ENCODE measurements around the gene FOXP3. TPM values are rescaled to one million over a fixed set of nuclear protein-coding genes. Genes with fewer than 3 reads are reported as not detected.

FOXP3 gene
- total RNA-seq (2022; extraction: Qiagen RNA extraction; ENCODE audit: low read depth) = 0.06 to 0.33 TPM (median 0.10 TPM) in 5 replicates

DNA sequence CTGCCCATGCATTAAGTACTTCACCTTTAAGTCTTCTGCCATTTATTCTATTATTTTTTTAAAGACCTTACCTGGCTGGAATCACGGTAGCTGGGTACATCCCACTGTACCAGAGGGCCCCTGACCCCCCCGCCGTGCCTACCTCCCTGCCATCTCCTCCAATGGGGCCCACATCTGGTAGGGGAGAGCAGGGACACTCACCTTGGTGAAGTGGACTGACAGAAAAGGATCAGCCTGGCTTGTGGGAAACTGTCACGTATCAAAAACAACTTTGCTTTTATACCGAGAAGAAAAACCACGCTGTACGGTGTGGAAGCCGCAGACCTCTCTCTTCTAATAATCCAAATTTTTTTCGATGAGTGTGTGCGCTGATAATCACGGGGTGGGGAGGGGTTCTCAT lies at the start of gene FOXP3:
TSS of gene FOXP3 (minus strand) at position 251 of the 400 bp plus-strand sequence. CDS start 6,205 bp downstream, outside the sequence.

GRCh38 chrX:49303346-49303745 lies 38.8 kb upstream of the FOXP3 start, which contains the start of gene GAGE10:
GAGE10 (plus strand) TSS chrX:49303646; CDS start chrX:49304860, 1,214 bp downstream.

GRCh38 chrX:49269767-49270248 lies 5.3 kb upstream of the FOXP3 start, which contains the start of gene PPP1R3F:
PPP1R3F (plus strand) TSS chrX:49269793; CDS start chrX:49269870, 77 bp downstream.

DNA sequence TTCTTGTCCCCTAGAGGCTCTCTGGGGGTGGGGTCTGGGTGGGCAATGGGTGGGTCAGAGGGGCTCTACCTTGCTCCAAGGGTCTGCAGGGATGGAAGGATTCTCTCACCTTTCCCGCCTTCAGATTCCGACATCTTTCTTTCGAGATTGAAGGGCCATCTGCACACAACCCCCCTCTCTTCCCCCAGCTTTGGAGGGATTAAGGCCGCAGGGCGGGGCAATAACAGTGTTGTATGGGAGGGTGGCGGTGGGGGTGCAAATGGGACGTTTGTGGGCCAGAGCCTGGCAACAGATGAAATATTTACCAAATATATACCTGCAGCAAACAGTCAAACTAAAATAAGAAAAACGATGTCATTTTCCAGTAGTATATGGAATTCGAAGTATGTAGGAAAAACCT lies 31.3 kb downstream of the FOXP3 start, which contains the start of gene CACNA1F:
TSS of gene CACNA1F (minus strand) at position 165 of the 400 bp plus-strand sequence. CDS start at position 134, 31 bp downstream.

Other genes with a start within 250 kb of the FOXP3 start
- gene TFE3, start 221.4 kb downstream of the FOXP3 start, total RNA-seq (2022; extraction: Qiagen RNA extraction; ENCODE audit: low read depth) = 47.1 to 58.0 TPM (median 56.5 TPM) in 5 replicates
- gene CCDC120, start 205.7 kb downstream of the FOXP3 start, total RNA-seq (2022; extraction: Qiagen RNA extraction; ENCODE audit: low read depth) = 2.8 to 4.2 TPM (median 3.6 TPM) in 5 replicates
- gene PRAF2, start 190.7 kb downstream of the FOXP3 start, total RNA-seq (2022; extraction: Qiagen RNA extraction; ENCODE audit: low read depth) = 36.7 to 46.1 TPM (median 43.4 TPM) in 5 replicates
- 50.4 to 59.4 TPM (median 54.7 TPM) in 5 replicates for gene WDR45, start 184.8 kb downstream of the FOXP3 start, total RNA-seq (2022; extraction: Qiagen RNA extraction; ENCODE audit: low read depth)
- gene GPKOW, start 141.0 kb downstream of the FOXP3 start, total RNA-seq (2022; extraction: Qiagen RNA extraction; ENCODE audit: low read depth) = 20.1 to 25.5 TPM (median 23.8 TPM) in 5 replicates
- gene MAGIX, start 102.0 kb downstream of the FOXP3 start, total RNA-seq (2022; extraction: Qiagen RNA extraction; ENCODE audit: low read depth) = 1.7 to 3.4 TPM (median 2.5 TPM) in 5 replicates
- gene PLP2, start 92.8 kb downstream of the FOXP3 start, total RNA-seq (2022; extraction: Qiagen RNA extraction; ENCODE audit: low read depth) = 315 to 481 TPM (median 431 TPM) in 5 replicates
- gene PRICKLE3, start 78.3 kb downstream of the FOXP3 start, total RNA-seq (2022; extraction: Qiagen RNA extraction; ENCODE audit: low read depth) = 16.1 to 21.8 TPM (median 19.4 TPM) in 5 replicates
- 2.2 to 3.3 TPM (median 2.8 TPM) in 5 replicates for gene SYP, start 64.5 kb downstream of the FOXP3 start, total RNA-seq (2022; extraction: Qiagen RNA extraction; ENCODE audit: low read depth)
- gene CACNA1F, start 31.4 kb downstream of the FOXP3 start, total RNA-seq (2022; extraction: Qiagen RNA extraction; ENCODE audit: low read depth) = not detected in 5 replicates
- gene CCDC22, start 29.2 kb downstream of the FOXP3 start, total RNA-seq (2022; extraction: Qiagen RNA extraction; ENCODE audit: low read depth) = 12.2 to 15.8 TPM (median 14.2 TPM) in 5 replicates
- 2.2 to 3.3 TPM (median 2.3 TPM) in 5 replicates for gene PPP1R3F, start 5.1 kb upstream of the FOXP3 start, total RNA-seq (2022; extraction: Qiagen RNA extraction; ENCODE audit: low read depth)
- gene GAGE10, start 38.9 kb upstream of the FOXP3 start, total RNA-seq (2022; extraction: Qiagen RNA extraction; ENCODE audit: low read depth) = not detected in 5 replicates
- gene GAGE12J, start 57.3 kb upstream of the FOXP3 start, total RNA-seq (2022; extraction: Qiagen RNA extraction; ENCODE audit: low read depth) = not detected in 5 replicates
- not detected in 5 replicates for gene GAGE13, start 66.9 kb upstream of the FOXP3 start, total RNA-seq (2022; extraction: Qiagen RNA extraction; ENCODE audit: low read depth)